Epidermal melanocyte (primary cell): ENCODE data around the gene KLC3.

Experiments
- DNase-seq: peaks from one replicate; pipeline ENCODE4 v3.0.0; 2011; ENCODE audit warnings: low spot score; ENCODE audit not compliant: insufficient read length

Gene KLC3

DNA sequence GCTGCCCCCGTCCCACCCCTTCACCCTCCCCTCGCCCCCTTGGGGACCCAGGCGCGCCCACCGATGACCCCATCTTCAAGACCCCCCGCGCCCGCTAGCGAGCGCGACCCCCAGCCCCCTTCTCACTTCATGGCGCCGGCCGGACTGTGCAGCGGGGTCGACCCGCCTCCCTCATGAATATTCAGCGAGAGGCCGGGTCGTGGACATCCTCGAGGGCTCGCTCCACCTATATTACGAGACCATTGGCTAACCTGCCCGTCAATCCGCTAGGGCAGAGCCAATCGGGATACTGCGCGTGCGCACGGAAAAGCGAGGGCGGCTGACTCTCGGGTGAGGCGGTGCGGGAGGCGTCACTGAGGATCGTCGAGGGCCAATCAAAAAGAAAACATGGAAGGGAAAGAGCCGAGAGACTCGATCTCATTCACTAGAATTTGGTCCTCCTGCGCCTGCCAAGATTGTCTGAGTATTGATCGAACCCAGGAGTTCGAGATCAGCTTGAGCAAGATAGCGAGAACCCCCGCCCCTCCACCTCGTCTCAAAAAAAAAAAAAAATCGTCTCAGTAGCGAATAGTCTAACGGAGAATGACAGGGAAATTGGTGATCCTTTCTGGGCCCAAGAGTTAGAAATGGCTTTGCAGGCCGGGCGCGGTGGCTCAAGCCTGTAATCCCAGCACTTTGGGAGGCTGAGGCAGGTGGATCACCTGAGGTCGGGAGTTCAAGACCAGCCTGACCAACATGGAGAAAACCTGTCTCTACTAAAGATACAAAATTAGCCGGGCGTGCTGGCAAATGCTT lies 30.1 kb downstream of the KLC3 start, which contains the start of gene ERCC2:
TSS of gene ERCC2 (minus strand) at position 164 of the 795 bp plus-strand sequence. CDS start at position 131, 33 bp downstream.
- DNase-seq = peak; percentile 100

DNA sequence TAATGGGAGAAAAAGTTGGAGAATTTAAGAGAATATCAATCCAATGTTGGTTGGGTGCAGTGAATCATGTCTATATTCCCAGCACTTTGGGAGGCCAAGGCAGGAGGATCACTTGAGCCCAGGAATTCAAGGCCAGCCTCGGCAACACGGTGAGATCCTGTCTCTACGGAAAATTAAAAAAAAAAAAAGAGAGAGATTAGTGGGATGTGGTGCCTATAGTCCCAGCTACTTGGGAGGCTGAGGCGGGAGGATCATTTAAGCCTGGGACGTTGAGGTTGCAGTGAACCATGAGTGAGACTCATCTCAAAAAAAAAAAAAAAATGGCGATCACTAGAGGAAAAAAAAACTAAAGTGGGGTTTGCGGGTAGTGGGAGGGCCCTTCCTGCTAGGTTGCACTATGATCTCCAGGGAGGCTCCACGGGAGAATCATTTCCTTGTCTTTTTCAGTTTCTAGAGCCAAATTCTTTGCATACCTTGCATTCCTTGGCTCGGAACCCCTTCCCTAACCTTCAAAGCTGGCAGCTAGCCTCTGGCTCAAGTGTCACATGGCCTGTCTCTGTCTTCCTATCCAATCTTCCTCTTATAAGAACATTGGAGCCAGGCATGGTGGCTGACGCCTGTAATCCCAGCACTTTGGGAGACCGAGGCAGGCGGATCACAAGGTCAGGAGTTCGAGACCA lies 35.6 kb downstream of the KLC3 start:
- peak; percentile 51 for DNase-seq

DNA sequence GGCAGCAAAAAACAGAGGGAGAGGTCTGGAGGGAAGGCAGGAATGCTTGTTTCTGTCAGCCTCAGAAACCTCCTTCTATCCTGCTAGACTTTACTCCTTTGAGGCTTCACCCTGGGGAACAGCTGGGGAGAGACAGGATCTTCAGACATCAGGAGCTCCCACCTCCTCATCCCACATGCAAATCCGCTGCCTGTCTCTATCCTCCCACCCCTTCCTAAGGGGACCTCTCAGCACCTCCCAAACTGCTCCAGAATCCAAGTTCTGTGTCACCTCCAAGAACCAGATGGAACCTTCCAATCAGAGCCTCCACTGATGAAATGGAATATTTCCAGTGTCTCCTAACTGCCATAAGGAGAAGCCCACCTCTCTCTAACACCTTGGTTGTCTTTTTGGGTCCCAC lies 39.6 kb downstream of the KLC3 start:
- no peak for DNase-seq

DNA sequence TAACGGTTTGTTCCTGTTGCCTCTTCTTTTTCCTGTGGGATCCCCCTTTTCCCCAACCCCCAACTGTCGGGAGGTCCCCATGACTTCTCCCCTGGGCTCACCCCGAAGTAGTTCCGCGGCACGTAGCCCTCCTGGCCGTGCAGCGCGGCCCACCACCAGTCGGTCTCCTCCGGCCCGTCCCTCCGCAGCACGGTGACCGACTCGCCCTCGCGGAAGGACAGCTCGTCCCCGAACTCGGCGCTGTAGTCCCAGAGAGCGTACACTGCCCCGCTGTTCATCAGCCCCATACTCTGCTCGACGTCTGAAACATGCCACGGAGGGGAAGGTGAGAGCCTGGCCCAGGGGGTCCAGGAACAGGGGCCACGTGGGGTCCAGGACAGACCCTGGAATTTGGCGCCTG lies 41.9 kb downstream of the KLC3 start:
- no peak for DNase-seq

DNA sequence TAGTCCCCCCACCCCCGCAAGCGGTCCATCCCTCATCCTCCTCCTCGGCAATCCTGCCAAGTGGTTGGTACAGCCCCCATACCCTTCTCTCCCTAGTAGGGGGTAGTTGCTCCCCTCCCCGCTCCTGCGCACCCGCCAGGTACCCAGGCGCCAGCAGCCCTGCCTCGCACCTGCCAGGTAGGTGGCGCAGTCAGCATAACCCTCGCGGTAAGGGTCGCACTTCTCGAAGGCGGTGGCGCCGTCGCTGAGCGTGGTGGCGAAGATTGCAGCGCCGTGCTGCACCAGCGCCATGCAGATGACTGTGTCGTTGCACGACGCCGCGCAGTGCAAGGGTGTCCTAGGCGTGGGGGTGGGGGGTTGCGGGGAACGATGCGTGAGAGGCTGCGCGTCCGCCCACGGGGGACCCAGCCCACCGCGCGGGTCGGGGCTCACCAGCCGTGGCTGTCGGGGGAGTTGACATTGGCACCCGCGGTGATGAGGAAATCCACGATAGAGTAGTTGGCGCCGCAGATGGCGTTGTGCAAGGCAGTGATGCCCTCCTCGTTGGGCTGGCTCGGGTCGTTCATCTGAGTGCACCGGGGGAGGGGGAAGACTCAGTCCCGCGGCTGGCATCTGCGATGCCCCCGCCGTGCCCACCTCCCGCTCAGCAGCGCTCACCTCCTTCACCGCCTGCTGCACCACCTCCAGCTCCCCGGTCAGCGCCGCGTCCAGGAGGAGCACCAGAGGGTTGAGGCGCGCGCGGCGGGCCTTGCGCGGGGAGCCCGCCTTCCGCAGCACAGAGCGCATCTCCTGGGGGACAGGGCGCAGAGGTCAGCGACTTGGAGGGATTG lies 45.1 kb downstream of the KLC3 start:
- DNase-seq = no peak

DNA sequence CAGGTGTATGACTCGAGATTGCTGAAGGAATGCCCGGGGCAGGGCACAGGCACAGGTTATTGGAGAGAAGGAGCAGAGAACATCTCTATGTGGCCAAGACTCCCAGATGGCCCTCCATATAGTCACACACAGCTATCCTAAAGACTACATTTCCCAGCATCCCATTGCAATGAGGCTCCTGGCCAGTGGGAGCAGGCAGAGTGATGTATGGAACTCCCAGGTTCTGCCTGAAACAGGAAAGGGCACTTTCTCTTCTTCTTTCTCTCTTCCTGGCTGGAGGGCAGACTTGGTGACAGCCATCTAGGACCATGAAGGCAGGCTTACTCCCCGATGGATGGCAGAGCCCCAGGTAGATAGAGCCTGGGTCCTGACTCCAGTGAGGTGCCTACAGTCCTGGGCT lies 50.8 kb downstream of the KLC3 start:
- DNase-seq = no peak

DNA sequence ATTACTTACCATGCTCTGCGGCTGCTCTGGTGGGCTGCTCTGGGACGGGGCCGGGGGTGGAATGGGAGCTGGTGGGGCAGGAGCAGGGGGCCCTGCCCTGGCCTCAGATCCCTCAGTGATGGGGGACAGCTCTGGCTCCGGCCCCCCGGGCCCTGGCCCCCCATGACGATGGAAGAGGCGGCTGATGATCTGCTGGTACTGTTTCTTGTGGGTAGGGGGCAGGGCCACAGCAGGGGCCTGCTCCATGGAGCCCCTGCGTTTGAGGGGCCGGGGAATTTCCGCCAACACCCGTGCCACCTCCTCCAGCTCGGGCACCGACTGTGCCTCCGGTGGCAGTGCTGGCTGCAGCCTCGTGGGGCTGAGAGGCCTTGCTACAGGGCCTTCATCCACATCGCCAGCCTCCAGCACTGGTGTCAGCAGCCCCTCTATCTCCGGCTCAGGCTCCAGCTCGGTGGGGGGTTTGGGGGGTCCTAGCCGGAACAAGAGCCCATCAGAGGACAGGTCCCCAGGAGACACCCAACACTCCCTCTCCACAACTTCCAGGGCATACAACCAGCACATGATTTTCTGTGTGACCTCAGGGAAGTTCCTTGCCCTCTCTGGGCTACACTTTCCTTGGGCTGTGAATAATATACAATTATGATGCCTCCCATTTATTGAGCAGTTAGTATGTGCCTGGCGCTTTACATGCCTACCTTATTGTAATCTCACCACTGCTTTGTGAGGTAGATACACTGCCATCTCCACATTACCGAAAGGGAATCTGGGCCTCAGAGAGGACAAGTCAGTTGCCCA lies 51.5 kb downstream of the KLC3 start:
- no peak for DNase-seq

DNA sequence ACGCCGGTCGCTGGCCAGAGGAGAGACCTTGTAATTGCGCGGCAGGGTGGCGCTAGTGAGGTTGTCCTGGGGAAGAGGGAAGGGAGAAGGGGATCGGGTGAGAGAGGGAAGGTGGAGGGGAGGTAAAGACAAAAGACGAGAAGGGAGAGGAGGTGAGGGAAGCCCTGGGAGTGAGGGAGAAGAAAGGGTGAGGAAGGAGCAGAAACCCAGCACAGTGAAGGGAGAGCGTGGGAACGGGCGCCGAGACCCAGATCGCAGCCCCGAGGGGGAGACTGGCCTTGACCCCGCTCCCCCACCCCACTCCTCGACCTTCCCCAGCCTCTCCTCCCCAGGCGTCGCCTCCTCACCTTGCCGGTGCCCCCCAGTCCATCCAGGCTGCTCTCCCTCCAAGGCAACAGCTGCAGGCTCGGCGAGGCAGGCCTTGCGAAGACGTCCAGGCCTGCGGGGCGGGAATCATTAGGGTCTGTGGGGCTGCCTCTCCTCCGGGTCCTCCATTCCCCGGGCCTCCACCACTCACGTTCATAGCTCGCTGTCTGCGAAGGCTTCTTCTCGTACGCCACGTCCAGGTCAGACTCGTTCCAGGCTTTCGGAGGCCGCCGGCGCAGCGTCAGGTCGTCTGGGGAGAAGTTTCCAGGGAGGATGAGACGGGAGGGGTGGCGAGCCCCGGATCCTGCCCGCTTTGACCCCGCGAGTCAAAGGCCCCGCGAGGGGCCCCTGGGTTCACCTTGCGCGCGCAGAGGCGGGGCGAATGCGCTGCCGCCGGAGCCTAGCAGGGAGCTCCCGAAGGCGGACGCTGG lies 55.5 kb downstream of the KLC3 start:
- no peak for DNase-seq

DNA sequence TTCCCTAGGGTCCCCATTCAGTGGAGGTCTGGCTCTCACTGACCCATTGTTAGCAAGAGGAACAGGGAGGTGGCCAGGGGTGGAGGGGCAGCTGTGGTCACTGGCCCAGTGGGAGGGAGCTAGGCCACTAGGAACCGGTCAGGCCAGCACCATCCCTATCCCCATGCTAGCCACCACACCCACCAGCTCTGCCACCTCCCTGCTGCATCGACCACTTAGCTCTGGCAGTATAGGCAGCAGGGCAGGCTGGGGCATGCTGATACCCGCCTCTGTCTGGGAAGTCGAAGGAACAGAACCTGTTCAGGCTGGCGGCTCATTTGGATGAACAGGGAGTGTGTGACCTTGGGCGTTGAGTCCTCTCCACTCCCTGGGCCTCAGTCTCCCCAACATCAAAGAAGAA lies 59.6 kb downstream of the KLC3 start:
- DNase-seq = no peak
